Esophagus squamous epithelium (tissue), 5 donors: ENCODE data around the gene FHOD3. TPM values are rescaled to one million over a fixed set of nuclear protein-coding genes. Genes with fewer than 3 reads are reported as not detected.

Experiments used
- DNase-seq: peaks from one replicate; lab custom pipeline; 2025; lab: John Stamatoyannopoulos, UW
- H3K27ac ChIP-seq, 4 donors: fragments of 200-600 bp; sonication (generic); one replicate each; pipeline ENCODE4 v1.5.1; 2016 to 2019; ENCODE audit warnings: mild to moderate bottlenecking in 1 of 4
- H3K27me3 ChIP-seq, 4 donors: fragments of 200-600 bp; sonication (generic); 1 replicate in 3 of 4; 2 replicates in 1 of 4; pipeline versions ENCODE4 v1.5.1 to v1.6.0; 2017 to 2021; ENCODE audit warnings: antibody characterized with exemption in 1 of 4
- H3K36me3 ChIP-seq, 3 donors: fragments of 200-600 bp; sonication (generic); one replicate each; pipeline ENCODE4 v1.5.1; 2016 to 2019
- H3K4me1 ChIP-seq, 3 donors: fragments of 200-600 bp; sonication (generic); one replicate each; pipeline ENCODE4 v1.5.1; 2017 to 2019
- H3K4me3 ChIP-seq, 4 donors: fragments of 200-600 bp; sonication (generic); 1 replicate in 3 of 4; 2 replicates in 1 of 4; pipeline ENCODE4 v1.5.1; 2016 to 2019; ENCODE audit warnings: mild to moderate bottlenecking in 2 of 4, moderate library complexity in 1 of 4
- H3K9me3 ChIP-seq, 3 donors: fragments of 200-600 bp; sonication (generic); one replicate each; pipeline ENCODE4 v1.5.1; 2016 to 2019
- CTCF ChIP-seq, 6 experiments: fragments of 450-650 bp in 4 of 6; fragments of 200-600 bp in 2 of 6; sonication (generic) in 2 of 6; IDR thresholded peaks; one replicate each; pipeline ENCODE4 v1.5.1; 2016 to 2019; ENCODE audit warnings: antibody characterized with exemption in 6 of 6, mild to moderate bottlenecking in 4 of 6, moderate library complexity in 4 of 6
- POLR2A ChIP-seq, 4 donors: fragments of 450-650 bp; IDR thresholded peaks; one replicate each; pipeline ENCODE4 v1.6.1; 2017; ENCODE audit warnings: antibody characterized with exemption in 4 of 4, mild to moderate bottlenecking in 4 of 4, moderate library complexity in 3 of 4
- WGBS, 2 donors: methylation state at CpG; one replicate each; pipeline ENCODE4 v1.1.5; 2018; 5-methylcytosine and 5-hydroxymethylcytosine counted together
- intact Hi-C: fragments of 100-400 bp; cut with DNase I; formaldehyde crosslinking; loops from one replicate; pipeline ENCODE4 v1.15.0; 2022
- total RNA-seq, 4 donors: library from RNA; depleted of rRNA; stranded (reverse); fragments of >200 nt; gene quantifications; one replicate each; pipeline ENCODE4 v1.1.0, GENCODE V29; 2016
- donor health status: DM: yes; HTN: yes; CAD: no.

The FHOD3 gene
- total RNA-seq, 4 donors from 2014 or later, result 3.1 to 29.6 (median 5.7) TPM

DNA sequence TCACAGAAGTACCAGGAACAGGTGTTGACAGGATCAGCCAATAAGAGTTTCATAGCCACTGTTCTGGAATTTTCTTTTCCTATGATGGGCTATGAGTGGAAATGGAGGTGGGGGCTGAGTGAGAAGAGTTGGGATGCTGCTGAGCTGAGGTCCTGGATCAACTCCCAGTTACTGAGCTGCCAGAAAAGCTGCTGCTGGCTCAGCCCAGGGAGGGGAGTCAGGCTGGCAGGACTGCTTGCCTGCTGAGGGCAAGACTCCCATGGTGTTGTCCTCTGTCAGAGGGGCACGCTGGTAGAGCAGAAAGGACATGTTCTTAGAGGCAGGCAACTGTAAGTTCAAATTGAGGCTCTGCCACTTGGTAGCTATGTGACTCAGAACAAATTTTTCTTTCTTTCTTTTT lies 519.5 kb downstream of the FHOD3 start:
- no peak for TF ChIP-seq POLR2A (IDR thresholded peaks at IDR 0.05)
- no peak for TF ChIP-seq CTCF (IDR thresholded peaks at IDR 0.05)
- H3K27me3 ChIP-seq, result no peaks in the 10 kb centered on the region
- no peak for DNase-seq
- H3K36me3 ChIP-seq, result peaks cover 0 to 70% (median 0%) of the 10 kb centered on the region in 3 donors
- no peak overlapping the region for H3K27ac ChIP-seq
- 90 to 100% methylated on average over 1 of the region's 1 CpG for WGBS, 2 donors
- peaks cover 0 to 17% (median 5%) of the 10 kb centered on the region in 3 donors for H3K4me1 ChIP-seq
- intact Hi-C loops, result no loop called here
- H3K4me3 ChIP-seq, result no peak overlapping the region
- H3K9me3 ChIP-seq, result no peaks in the 10 kb centered on the region

DNA sequence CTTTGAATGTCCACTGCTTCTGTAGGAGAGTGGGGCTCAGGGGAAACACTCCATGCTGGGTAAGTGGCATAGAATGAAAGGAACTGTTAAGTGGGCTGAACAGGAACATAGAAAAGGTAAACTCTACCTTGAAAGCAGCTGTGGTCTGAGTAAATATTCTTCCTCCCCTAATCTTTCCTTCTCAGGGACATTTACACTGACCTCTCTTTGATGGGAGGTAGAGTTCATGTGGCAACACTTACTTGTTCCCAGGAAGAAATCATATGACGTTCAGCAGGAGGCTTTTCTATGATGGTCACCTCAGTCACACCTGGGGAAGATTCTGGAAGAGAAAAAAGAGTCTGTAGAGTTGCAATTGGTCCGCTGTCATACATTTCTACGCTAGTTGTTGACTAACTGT lies 521.1 kb downstream of the FHOD3 start:
- H3K4me3 ChIP-seq, result no peak overlapping the region
- H3K4me1 ChIP-seq, result peaks cover 0 to 12% (median 0%) of the 10 kb centered on the region in 3 donors
- DNase-seq, result no peak
- H3K9me3 ChIP-seq, result no peaks in the 10 kb centered on the region
- peaks cover 0 to 66% (median 0%) of the 10 kb centered on the region in 3 donors for H3K36me3 ChIP-seq
- WGBS, 2 donors, result 92 to 95% methylated on average over 3 of the region's 3 CpGs
- intact Hi-C loops, result no loop called here
- TF ChIP-seq POLR2A (IDR thresholded peaks at IDR 0.05) (no peak), CTCF (IDR thresholded peaks at IDR 0.05) (no peak)
- no peak overlapping the region for H3K27ac ChIP-seq
- no peaks in the 10 kb centered on the region for H3K27me3 ChIP-seq

DNA sequence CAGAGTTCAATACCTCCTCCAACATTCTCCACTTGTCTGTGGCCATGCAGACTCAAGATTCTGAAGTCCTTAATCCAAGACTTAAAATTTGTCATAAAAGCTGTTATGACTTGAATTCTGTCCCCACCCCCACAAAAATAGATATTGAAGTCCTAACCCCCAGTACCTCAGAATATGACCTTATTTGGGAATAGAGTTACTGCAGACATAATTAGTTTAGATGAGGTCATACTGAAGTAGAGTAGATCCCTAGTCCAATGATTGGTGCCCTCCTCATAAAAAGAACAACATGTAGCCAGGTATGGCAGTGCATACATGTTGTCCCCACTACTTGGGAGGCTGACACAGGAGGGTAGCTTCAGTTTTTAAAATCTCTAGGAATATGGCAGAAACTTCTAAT lies 522.1 kb downstream of the FHOD3 start:
- TF ChIP-seq POLR2A (IDR thresholded peaks at IDR 0.05) (no peak), CTCF (IDR thresholded peaks at IDR 0.05) (no peak)

DNA sequence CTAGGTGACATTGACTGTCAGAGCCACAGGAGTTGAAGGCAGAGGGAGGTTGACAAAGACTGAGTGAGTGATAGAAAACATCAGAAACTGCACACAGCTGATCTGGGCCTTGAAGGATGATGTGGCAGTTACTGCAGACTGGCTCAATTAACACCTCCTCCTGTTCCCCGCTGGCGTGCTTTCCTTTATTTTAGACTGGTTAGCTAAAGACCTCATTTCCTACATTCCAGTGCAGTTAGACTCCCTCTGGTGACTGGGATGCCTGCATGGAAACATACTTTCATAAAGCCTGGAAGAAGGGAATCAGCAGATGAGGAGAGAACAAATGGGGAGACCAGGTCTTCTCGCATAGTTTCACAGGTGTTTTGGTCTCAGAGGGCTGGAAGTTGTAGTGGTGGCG lies 524.2 kb downstream of the FHOD3 start:
- no peak for TF ChIP-seq CTCF (IDR thresholded peaks at IDR 0.05)
- TF ChIP-seq POLR2A (IDR thresholded peaks at IDR 0.05), result no peak
- intact Hi-C loops, result no loop called here
- WGBS, 2 donors, result 95 to 99% methylated on average over 4 of the region's 4 CpGs
- Histone ChIP-seq H3K4me3 (no peak overlapping the region), H3K27me3 (no peaks in the 10 kb centered on the region), H3K4me1 (no peaks in the 10 kb centered on the region), H3K9me3 (no peaks in the 10 kb centered on the region), H3K36me3 (peaks cover 0 to 38% (median 0%) of the 10 kb centered on the region in 3 donors), H3K27ac (no peak overlapping the region)
- no peak for DNase-seq

More for the DNA sequence above, 522.1 kb downstream of the FHOD3 start:
- H3K4me1 ChIP-seq, result peaks cover 0 to 11% (median 0%) of the 10 kb centered on the region in 3 donors
- no peaks in the 10 kb centered on the region for H3K27me3 ChIP-seq
- no peaks in the 10 kb centered on the region for H3K9me3 ChIP-seq
- peaks cover 0 to 59% (median 0%) of the 10 kb centered on the region in 3 donors for H3K36me3 ChIP-seq
- H3K27ac ChIP-seq, result no peak overlapping the region
- no peak for DNase-seq
- intact Hi-C loops, result no loop called here
- H3K4me3 ChIP-seq, result no peak overlapping the region

DNA sequence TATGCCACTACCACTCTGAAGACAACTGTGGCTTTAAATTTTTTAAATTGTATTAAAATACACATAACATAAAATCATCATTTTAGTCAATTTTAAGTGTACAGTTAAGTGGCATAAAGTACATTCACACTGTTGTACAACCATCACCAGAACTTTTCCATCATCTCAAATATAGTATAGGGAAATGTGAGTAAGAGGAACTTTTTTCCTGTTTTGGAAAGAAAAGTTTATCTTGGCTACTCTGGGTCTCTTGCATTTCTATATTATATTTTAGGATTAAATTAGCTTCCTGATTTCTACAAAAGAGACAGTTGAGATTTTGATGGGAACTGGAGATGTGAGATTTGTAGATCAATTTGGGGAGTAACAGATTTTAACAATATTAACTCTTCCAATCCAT lies 528.0 kb downstream of the FHOD3 start:
- no peak for TF ChIP-seq POLR2A (IDR thresholded peaks at IDR 0.05)
- TF ChIP-seq CTCF (IDR thresholded peaks at IDR 0.05), result no peak
- Histone ChIP-seq H3K9me3 (no peaks in the 10 kb centered on the region), H3K4me1 (peaks cover 0 to 25% (median 10%) of the 10 kb centered on the region in 3 donors), H3K27ac (no peak overlapping the region), H3K4me3 (no peak overlapping the region), H3K27me3 (no peaks in the 10 kb centered on the region), H3K36me3 (peaks cover 0 to 15% (median 0%) of the 10 kb centered on the region in 3 donors)
- no peak for DNase-seq
- intact Hi-C loops, result no loop called here
